GM12892 (cell line): Measurements from ENCODE around the gene ANKRD11.

Experiments
- POLR2A ChIP-seq: IDR thresholded peaks from 2 replicates; pipeline ENCODE4 v1.6.1; 2011; ENCODE audit warnings: low read depth, low read length, control low read depth
- POLR2AphosphoS5 ChIP-seq: IDR thresholded peaks from 2 replicates; pipeline ENCODE4 v1.6.1; 2011; ENCODE audit warnings: low read depth, low read length, control low read depth
- TAF1 ChIP-seq: IDR thresholded peaks from 2 replicates; pipeline ENCODE4 v1.6.1; 2011; ENCODE audit warnings: low read depth, mild to moderate bottlenecking, control low read depth, low read length, borderline replicate concordance

DNA sequence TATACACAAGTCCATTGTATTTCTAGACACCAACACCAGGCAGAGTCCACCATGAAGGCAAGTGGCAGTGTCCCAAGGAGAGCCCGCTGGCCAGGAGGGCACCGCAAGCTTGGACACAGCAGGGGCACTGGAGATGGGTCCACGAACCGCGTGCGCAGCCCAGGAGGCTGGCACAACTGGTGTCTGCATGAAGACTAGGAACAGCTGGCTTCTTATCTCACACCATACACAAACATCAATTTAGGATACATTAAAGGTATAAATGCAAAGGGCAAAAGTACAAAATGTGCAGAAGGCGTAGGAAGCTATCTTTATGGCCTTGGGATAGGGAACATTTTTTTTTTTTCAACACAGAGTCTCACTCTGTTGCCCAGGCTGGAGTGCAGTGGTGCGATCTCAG is 52.4 kb downstream of the ANKRD11 start:
- no peak for TF ChIP-seq POLR2AphosphoS5
- no peak for TF ChIP-seq POLR2A
- TF ChIP-seq TAF1, result no peak
